TTC549 (cell line): ENCODE data around the gene PHKA2.

Experiments
- FAIRE-seq: peaks from 2 replicates; lab custom pipeline; 2012; peaks lifted over from hg19 to GRCh38; lab: Jason Lieb, UNC

PHKA2 gene

GRCh38 chrX:18974993-18975392 lies 8.9 kb downstream of the PHKA2 start:
- FAIRE-seq, result no peak

DNA sequence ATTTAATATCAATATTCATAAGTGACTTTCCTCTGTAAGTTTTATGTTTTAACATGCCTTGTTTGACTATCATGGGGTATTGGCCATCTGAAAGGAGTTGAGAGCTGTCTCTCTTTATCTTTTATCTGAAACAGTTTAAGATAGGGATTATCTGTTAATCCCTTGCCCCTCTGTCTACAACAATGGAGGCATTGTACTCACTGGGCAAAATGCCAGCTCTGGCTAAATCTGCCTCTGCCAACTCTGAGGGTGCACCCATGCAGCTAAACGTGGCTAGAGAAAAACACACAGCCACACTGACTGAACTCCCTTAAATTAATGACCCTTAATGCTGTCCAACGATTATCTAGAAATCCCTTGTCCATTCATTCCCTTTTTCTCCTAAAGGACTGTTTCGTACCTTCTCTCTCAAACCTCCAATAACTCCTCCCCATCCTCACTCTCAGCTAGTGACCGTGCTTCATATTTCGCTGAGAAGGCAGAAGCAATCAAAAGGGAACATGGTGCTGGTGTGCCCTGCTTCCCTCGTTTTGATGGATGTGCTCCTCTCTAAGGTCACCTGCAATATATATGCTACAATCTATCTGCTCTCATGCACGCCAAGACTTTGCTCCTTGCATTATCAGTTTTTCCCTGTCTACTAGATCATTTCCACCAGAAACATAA lies 10.3 kb downstream of the PHKA2 start:
- FAIRE-seq, result no peak

- FAIRE-seq, result no peak
These were observed 12.4 kb downstream of the PHKA2 start for GRCh38 chrX:18971506-18971905.

DNA sequence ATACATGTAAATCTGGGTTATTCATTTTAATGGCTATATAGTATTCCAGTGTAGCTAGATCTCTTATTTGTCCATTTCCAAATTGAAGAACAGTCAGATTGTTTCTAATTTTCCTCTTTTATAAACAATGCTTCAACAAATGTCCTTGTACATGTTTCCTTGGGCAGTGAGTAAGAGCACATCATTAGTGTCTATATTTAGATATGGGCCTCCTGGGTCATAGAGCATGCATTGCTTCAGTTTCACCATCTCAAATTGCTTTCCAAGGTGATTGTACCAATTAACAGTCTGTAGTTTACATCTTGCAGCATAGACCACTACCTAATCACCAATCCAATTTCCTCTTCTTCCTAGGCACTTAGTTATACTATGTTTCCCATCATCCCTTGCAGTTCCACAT lies 13.4 kb downstream of the PHKA2 start:
- no peak for FAIRE-seq

DNA sequence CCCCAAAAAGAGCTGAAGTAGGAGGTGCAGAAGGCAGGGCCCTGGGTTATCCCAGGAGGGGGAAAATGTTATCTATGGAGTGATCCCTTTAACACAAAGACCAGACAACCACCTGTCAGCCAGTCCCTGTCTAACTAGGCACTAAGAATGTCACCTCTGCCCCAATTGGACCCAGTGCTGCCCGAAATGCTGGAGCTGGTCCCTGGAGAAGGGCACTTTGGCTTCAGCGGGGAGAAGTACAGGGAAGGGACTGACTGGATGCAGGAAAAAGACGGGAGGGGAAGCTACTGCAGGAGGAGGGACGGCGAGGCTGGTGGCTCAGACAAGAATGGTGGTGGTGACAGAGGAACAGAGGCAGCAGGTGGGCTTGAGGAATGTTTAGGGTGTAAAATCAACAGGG lies 17.3 kb downstream of the PHKA2 start:
- no peak for FAIRE-seq

DNA sequence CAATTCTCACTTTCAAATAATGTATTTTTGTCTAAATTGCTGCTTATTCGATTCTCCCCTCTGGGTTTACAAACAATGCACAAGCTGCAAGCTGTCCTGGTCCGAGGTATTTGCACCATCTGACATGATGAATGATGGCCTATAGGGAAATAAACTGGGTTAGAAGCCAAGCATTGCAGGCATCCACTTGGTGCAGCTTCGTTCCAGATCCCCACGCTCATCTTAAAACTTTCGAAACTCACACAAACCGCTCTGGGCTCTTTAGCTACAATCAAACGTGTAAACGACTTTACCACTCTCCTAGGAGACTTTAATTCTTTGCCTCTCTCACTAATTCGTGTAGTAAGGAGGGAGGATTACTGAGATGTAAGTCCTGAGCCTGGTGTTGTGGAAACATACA lies 19.0 kb downstream of the PHKA2 start:
- FAIRE-seq, result no peak

DNA sequence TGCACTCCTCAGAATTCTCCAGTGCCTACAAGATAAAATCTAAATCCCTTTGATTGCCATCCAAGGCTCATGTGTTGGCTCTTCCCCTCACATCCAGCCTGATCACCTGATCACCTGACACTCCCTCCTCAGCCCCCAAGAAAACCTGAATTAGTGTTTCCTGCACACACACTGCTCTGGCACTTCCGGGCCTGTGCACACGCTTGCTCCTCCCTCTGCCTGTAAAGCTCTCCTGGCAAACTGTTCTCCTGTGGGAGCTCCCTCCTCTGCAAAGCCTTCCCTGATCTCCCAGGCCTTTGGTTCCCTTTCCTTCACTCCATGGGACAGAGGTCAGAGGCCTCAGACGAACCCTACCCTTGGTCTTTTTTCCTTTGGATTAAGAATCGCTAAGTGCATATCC lies 19.9 kb downstream of the PHKA2 start:
- no peak for FAIRE-seq

- FAIRE-seq, result no peak
These were observed 21.6 kb downstream of the PHKA2 start for GRCh38 chrX:18962329-18962728.

DNA sequence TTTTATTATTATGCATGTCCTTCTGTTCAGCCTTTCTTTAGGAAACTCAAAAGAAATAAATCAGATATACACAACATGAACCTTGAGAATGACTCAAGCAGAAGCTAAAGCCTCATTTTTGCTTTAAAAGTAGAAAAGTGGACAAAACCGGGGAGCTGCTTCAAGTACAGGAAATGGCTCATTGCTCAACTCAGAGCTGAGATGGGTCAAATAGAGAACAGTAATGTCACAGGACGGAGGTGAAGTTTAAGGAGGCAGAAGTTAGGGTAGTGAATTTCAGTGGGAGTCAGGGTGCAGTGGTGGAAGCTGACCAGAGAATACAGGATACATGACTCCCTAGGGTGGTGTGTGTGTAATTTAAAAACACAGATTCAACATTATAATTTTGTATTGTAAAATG lies 22.2 kb downstream of the PHKA2 start:
- FAIRE-seq, result no peak

GRCh38 chrX:18956303-18957032 lies 27.4 kb downstream of the PHKA2 start:
- no peak for FAIRE-seq

DNA sequence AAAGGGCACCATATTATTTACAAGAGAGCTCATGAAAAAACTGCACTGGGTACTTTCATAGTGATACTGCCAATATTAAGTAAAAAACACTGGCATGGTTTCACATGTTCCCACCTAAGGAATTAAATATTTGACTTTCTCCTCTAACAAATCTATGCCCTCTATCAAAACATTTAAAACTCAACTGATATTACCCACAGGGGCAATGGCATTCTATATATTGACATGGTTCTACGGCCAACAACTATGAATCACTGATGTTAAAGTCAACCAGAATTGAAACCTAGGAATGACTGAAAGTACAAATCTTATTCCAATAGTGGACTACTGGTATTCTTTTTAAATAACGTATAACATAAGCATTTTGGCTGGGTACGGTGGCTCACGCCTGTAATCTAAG lies 28.2 kb downstream of the PHKA2 start:
- FAIRE-seq, result no peak

DNA sequence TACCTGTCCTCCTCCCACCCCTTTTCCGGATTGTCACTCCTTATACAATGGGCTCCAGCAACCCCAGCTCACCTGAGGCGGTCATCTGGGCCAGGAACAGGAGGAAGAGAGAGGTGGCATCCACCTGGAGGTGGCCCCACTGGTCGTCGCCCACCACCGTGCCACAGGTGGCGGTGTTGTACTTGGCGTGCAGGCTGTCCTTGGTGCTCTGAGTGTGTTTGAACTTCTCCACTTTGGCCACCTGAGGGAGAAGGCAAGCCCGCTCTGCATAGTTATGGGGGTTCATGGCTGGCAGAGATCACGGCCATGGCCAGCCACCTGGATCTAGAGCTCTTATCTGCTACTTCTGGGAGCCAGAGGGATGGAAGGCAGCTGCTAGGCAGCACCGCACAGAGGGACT lies 32.9 kb downstream of the PHKA2 start:
- FAIRE-seq, result no peak

DNA sequence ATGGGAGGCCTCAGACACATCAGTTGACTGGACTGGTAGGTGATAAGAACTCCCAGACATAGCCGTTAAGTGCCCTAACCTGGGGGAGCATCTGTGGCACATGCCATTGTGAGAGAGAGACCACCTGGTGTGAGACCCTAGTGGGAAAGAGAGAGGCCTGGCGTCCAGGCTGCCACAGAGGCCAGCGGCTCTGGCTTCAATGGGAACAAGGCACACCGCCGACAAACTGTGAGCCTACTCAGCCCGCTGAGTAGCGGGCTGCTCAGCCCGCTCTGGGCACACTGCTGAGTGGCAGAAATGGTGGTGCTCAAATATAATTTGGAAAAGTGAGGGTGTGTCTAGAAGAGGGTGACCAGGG lies 34.0 kb downstream of the PHKA2 start:
- FAIRE-seq, result no peak

GRCh38 chrX:18949291-18949943 lies 34.5 kb downstream of the PHKA2 start:
- FAIRE-seq, result no peak

- no peak for FAIRE-seq
These were observed 37.3 kb downstream of the PHKA2 start for GRCh38 chrX:18946611-18947010.

DNA sequence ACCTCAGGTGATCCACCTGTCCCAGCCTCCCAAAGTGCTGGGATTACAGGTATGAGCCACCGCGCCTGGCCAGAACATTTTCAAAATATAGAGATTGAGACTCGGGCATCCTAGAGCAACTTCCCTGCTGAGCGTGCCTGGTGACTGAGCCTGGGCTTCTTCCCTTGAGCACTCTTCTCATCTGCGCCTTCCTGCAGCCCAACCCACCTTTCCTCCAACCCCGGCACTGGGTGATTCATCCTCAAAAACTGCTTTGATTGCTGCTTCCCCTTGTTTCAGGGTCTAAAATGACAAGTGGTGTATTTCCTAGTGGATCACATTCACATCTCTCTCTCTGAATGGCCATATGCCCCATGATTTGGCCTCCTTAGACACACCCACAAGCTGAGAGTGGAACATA lies 37.8 kb downstream of the PHKA2 start:
- FAIRE-seq, result no peak

- FAIRE-seq, result no peak
These were observed 38.4 kb downstream of the PHKA2 start for GRCh38 chrX:18945483-18945882.

- FAIRE-seq, result no peak
These were observed 39.4 kb downstream of the PHKA2 start for GRCh38 chrX:18944482-18944881.

GRCh38 chrX:18941896-18942295 lies 42.0 kb downstream of the PHKA2 start:
- no peak for FAIRE-seq

- FAIRE-seq, result no peak
These were observed 45.2 kb downstream of the PHKA2 start for GRCh38 chrX:18938710-18939109.

GRCh38 chrX:18937173-18937572 lies 46.7 kb downstream of the PHKA2 start:
- FAIRE-seq, result no peak

DNA sequence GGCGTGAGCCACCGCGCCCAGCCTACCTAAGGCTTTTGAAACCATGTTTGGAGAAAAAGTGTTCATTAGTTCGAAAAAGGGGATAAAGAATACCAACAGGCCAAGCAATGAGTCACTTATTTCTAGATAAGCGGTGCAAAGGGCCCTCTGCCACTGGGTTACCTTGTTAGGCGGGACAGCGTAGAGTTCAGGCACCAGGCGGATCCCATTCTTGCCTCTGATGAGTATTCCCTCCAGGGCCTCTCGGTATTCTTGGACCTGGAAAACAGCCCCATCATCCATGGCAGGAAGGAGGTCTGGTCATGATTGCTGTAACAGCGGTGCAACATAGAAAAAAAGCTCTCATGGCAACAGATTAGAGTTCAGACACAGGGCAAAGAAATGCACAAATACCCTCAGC lies 48.0 kb downstream of the PHKA2 start:
- FAIRE-seq, result no peak

DNA sequence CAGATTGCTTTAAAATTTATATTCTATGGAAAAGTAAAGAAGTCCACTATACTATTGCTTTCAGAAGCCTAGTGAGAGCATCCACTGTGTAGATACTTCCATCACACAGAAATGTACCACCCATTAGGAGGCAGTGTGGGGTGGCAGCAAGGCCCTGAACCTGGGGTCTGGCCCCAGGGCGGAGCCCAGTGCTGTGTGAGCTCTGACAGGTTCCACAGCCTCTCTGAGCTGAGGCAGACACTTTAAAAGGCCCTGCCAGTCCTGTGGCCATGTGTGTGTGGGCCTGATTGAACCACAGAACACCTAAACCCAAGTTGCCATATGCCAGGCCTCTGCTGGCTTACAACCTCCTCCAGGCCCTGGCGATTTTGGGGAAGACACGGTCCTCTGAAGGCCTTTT lies 49.2 kb downstream of the PHKA2 start:
- no peak for FAIRE-seq

- FAIRE-seq, result no peak
These were observed 50.3 kb downstream of the PHKA2 start for GRCh38 chrX:18933617-18934016.
